ENCODE results near the gene MACIR.
"Not testable (repeated sequence)": the region's sequence is repeated elsewhere in the genome, so short reads cannot be mapped to it uniquely, and the experiment has no call there.

Gene MACIR

GRCh38 chr5:103258368-103258956 lies at the start of gene MACIR:
MACIR (plus strand) TSS chr5:103258763; CDS start chr5:103275920, 17,157 bp downstream.
- DNase-seq, result peak; percentile 85 to 95

GRCh38 chr5:103209065-103209464 lies 49.5 kb upstream of the MACIR start:
- DNase-seq, result no peak

- DNase-seq, result no peak
Measured at GRCh38 chr5:103210952-103211351, 47.6 kb upstream of the MACIR start.

- DNase-seq, result no peak
Measured at GRCh38 chr5:103211576-103212561, 46.7 kb upstream of the MACIR start.

- DNase-seq, result no peak
Measured at GRCh38 chr5:103216137-103216536, 42.4 kb upstream of the MACIR start.

GRCh38 chr5:103216697-103217096 lies 41.9 kb upstream of the MACIR start:
- no peak for DNase-seq

- DNase-seq, result no peak
Measured at GRCh38 chr5:103217101-103217500, 41.5 kb upstream of the MACIR start.

GRCh38 chr5:103218164-103218563 lies 40.4 kb upstream of the MACIR start:
- DNase-seq, result no peak

GRCh38 chr5:103219074-103219473 lies 39.5 kb upstream of the MACIR start:
- not testable (repeated sequence) for DNase-seq

GRCh38 chr5:103223031-103223955 lies 35.3 kb upstream of the MACIR start:
- no peak for DNase-seq

- DNase-seq, result peak; percentile 10 to 32
Measured at GRCh38 chr5:103224118-103224893, 34.3 kb upstream of the MACIR start.

- no peak for DNase-seq
Measured at GRCh38 chr5:103224894-103225246, 33.7 kb upstream of the MACIR start.

GRCh38 chr5:103228061-103228460 lies 30.5 kb upstream of the MACIR start:
- DNase-seq, result no peak

- no peak for DNase-seq
Measured at GRCh38 chr5:103228588-103228987, 30.0 kb upstream of the MACIR start.

GRCh38 chr5:103232393-103232999 lies 26.1 kb upstream of the MACIR start:
- peak in 1 of 2 experiments; percentile 12 for DNase-seq

GRCh38 chr5:103234239-103234975 lies 24.2 kb upstream of the MACIR start:
- no peak for DNase-seq

- no peak for DNase-seq
Measured at GRCh38 chr5:103235891-103236290, 22.7 kb upstream of the MACIR start.

GRCh38 chr5:103237778-103238177 lies 20.8 kb upstream of the MACIR start:
- no peak for DNase-seq

- DNase-seq, result no peak
Measured at GRCh38 chr5:103243665-103244064, 14.9 kb upstream of the MACIR start.

GRCh38 chr5:103244398-103244797 lies 14.2 kb upstream of the MACIR start:
- no peak for DNase-seq

- DNase-seq, result no peak
Measured at GRCh38 chr5:103245761-103246160, 12.8 kb upstream of the MACIR start.

Measured in NCI-H187 (cell line).